Nephron (organoid): ENCODE measurements around the gene PTPRM.
A peak's percentile ranks its signal among the peaks of the same experiment; 100 is the strongest.

Experiments used
- H3K27ac Mint-ChIP-seq, 3 experiments: 2 replicates each; pipeline ENCODE4 v1.8.0; 2020; ENCODE audit warnings: mixed read lengths in 3 of 3, mild to moderate bottlenecking in 2 of 3, moderate library complexity in 1 of 3
- H3K27me3 Mint-ChIP-seq: 2 replicates; pipeline ENCODE4 v1.8.0; 2021; ENCODE audit warnings: low read depth, mild to moderate bottlenecking, moderate library complexity, mixed read lengths
- H3K36me3 Mint-ChIP-seq: 2 replicates; pipeline ENCODE4 v1.8.0; 2020; ENCODE audit warnings: low read depth, mixed read lengths
- H3K4me1 Mint-ChIP-seq: 2 replicates; pipeline ENCODE4 v1.8.0; 2020; ENCODE audit warnings: mixed read lengths
- H3K4me3 Mint-ChIP-seq, 3 experiments: 2 replicates each; pipeline ENCODE4 v1.8.0; 2020; ENCODE audit warnings: mild to moderate bottlenecking in 3 of 3, mixed read lengths in 3 of 3, moderate library complexity in 2 of 3
- H3K9me3 Mint-ChIP-seq: 2 replicates; pipeline ENCODE4 v1.8.0; 2020; ENCODE audit warnings: mixed read lengths
- CTCF ChIP-seq, 3 experiments: fragments of 200-600 bp; sonication (generic); IDR thresholded peaks; one replicate each; pipeline ENCODE4 v1.5.0; 2021; ENCODE audit warnings: antibody characterized with exemption in 3 of 3; ENCODE audit not compliant: unreplicated experiment in 3 of 3

PTPRM gene

GRCh38 chr18:8081267-8081666 is 514.2 kb downstream of the PTPRM start:
- Mint-ChIP-seq H3K4me1 (no peaks in the 10 kb centered on the region), H3K27me3 (no peaks in the 10 kb centered on the region), H3K27ac (no peak overlapping the region), H3K4me3 (no peak overlapping the region), H3K36me3 (peaks cover 2% of the 10 kb centered on the region), H3K9me3 (no peaks in the 10 kb centered on the region)
- TF ChIP-seq CTCF (IDR thresholded peaks at IDR 0.05; ENCODE audit: unreplicated experiment in 3 of 3), result no peak

- TF ChIP-seq CTCF (IDR thresholded peaks at IDR 0.05; ENCODE audit: unreplicated experiment in 3 of 3), result no peak
- Mint-ChIP-seq H3K9me3 (no peaks in the 10 kb centered on the region), H3K4me3 (no peak overlapping the region), H3K27ac (no peak overlapping the region), H3K36me3 (peaks cover 5% of the 10 kb centered on the region), H3K4me1 (no peaks in the 10 kb centered on the region), H3K27me3 (no peaks in the 10 kb centered on the region)
Measured at GRCh38 chr18:8081872-8082553, 514.9 kb downstream of the PTPRM start.

DNA sequence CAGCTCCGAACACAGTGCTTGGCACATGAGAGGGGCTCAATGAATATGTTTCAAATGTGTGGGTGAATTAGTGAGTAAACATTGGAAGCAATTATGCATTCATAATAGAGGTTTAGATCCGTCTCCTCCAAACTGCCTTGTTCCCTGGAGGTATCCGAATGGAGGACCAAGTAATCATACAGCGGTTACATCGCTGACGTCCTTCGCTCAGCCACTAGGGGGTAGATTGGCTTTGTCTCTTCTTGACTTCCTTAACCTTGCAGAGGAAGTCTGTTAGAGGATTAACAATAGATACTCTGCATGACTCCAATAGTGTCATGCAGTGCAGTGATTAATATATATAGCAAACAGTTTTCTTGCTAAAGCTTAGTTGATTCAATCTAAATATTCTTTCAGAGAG is 517.0 kb downstream of the PTPRM start:
- Mint-ChIP-seq H3K27me3 (no peaks in the 10 kb centered on the region), H3K4me3 (no peak overlapping the region), H3K36me3 (peaks cover 9% of the 10 kb centered on the region), H3K4me1 (no peaks in the 10 kb centered on the region), H3K27ac (no peak overlapping the region), H3K9me3 (no peaks in the 10 kb centered on the region)
- TF ChIP-seq CTCF (IDR thresholded peaks at IDR 0.05; ENCODE audit: unreplicated experiment in 3 of 3), result peak; percentile 32 to 55 (median 44)

GRCh38 chr18:8088626-8089025 is 521.5 kb downstream of the PTPRM start:
- Mint-ChIP-seq H3K36me3 (peaks cover 20% of the 10 kb centered on the region), H3K9me3 (no peaks in the 10 kb centered on the region), H3K27me3 (no peaks in the 10 kb centered on the region), H3K4me3 (no peak overlapping the region), H3K27ac (no peak overlapping the region), H3K4me1 (no peaks in the 10 kb centered on the region)
- no peak for TF ChIP-seq CTCF (IDR thresholded peaks at IDR 0.05; ENCODE audit: unreplicated experiment in 3 of 3)

GRCh38 chr18:8091035-8091434 is 523.9 kb downstream of the PTPRM start:
- Mint-ChIP-seq H3K36me3 (peaks cover 20% of the 10 kb centered on the region), H3K9me3 (no peaks in the 10 kb centered on the region), H3K4me3 (no peak overlapping the region), H3K27me3 (no peaks in the 10 kb centered on the region), H3K27ac (no peak overlapping the region), H3K4me1 (no peaks in the 10 kb centered on the region)
- no peak for TF ChIP-seq CTCF (IDR thresholded peaks at IDR 0.05; ENCODE audit: unreplicated experiment in 3 of 3)

DNA sequence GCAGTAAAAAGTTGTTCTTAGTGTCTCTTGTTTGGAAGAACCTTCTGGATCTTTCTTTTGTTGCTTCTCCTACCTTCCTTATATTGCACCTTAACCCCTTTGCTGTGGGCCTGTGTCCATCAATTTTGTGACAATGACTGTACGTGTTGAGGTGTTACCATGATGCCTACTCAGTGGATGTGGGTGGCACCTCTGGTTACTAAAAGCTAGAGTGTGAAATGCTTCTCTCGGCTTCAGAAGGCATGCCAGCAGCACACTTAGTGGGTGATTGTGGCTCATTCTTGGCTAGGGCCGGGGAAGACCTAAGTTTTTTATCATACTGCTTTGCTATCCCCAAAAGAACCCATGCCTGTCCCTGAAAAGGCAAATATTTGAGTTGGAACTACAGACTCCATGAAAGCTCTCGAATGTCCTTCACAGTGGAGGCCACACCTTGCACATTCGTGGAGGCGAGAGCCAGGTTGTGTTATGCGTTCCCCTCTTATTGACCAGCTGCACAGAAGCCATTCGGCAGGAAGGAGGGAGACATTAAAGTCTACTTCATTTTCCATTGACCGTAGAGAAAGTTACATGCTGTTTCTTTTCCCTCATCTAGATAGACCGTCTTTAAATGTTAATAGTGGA is 528.9 kb downstream of the PTPRM start:
- no peaks in the 10 kb centered on the region for H3K4me1 Mint-ChIP-seq
- no peak for TF ChIP-seq CTCF (IDR thresholded peaks at IDR 0.05; ENCODE audit: unreplicated experiment in 3 of 3)
- H3K36me3 Mint-ChIP-seq, result peaks cover 18% of the 10 kb centered on the region
- peaks cover 4% of the 10 kb centered on the region for H3K9me3 Mint-ChIP-seq
- H3K27ac Mint-ChIP-seq, result no peak overlapping the region
- H3K4me3 Mint-ChIP-seq, result no peak overlapping the region
- H3K27me3 Mint-ChIP-seq, result no peaks in the 10 kb centered on the region
